Measurements from ENCODE around the gene CDC20.
A peak's percentile ranks its signal among the peaks of the same experiment; 100 is the strongest.

Gene CDC20

DNA sequence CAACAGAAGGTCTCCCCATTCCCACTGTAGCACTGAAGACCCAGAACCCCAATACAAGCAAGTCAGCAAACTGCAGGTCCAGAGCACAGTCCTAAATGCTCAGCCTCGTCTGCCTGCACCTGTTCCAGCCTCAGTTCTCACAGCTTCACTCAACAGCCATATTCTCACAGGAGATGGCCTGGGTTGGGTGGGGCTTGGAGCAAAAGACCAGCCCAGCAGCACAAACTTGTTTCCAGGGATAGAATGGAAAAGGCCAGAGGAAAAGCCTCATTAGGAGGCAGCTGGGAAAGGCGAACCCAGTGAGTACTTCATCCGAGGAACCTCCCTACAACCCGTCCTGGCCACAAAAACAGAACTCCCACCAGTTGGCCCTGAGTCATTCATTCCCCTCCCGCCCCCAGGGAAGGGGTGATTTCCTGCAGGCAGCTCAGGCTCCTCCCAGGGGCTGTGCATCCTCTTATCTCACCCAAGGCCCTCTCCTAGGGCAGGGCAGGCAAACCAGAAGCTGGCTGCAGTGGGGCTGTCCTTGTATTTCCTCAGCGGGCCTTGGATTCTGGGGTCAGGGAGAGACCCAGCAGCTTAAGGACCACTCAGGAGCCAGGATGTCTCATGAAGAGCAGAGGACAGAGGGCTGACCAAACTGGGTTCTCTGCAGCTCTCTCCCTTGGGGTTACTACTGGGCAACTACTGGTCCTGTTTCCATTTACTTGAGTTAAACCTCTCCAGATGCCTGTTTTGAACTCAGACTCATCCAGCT, 28.6 kb upstream of the CDC20 start:
- DNase-seq (ENCODE audit: low read depth): peak; percentile 12

DNA sequence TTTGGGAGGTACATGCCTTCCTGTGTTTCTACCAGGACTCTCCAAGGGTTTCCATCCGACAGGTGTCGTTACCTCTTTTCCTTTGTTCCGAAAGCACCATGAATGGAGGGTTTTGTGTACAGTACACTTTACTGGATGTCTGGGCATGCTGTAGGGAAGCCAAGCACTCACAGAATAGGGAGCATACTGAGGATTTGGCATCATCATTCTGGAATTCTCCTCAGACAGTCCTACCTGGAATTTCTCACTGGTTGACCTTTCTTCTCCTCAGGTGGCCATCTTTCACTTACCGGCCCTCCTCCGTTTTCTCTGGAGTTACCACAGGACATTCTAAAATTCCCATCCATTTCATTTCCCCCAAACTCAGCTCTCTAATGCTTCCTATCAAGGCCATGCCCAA, 27.1 kb upstream of the CDC20 start:
- no peak for DNase-seq (ENCODE audit: low read depth)

DNA sequence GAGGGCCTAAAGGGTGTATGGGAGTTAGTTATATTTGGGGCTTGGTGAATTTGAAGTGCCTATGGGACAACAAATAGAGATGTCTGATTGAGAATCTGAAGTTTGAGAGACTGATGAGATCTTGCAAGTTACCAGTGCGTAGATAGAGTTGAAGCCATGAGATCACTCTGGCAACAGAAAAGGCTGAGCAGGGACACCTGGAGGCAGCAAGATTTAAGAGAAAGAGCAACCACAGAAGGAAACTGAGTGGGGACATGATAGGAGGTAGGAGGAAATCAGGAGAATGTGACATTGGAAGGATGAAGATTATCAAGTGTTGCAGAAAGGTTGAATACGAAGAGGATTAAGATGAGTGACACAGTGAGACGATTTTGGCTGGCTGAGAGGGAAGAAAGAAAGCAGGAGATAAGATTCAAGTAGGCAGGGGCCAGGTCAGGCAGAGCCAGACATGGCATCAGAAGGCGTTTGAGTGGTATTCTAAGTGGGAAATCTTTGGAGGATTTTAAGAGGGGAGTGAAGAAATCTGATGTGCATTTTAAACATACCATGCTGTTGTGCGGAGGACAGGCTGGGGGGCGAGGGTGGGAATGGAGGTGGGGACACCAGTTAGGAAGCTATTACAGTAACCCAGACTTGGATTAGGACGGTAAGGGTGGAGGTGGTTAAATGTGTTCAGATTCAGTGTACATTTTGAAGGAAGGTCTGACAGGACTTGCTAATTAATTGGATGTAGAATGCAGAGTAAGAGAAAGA, 24.2 kb upstream of the CDC20 start:
- DNase-seq (ENCODE audit: low read depth): no peak

DNA sequence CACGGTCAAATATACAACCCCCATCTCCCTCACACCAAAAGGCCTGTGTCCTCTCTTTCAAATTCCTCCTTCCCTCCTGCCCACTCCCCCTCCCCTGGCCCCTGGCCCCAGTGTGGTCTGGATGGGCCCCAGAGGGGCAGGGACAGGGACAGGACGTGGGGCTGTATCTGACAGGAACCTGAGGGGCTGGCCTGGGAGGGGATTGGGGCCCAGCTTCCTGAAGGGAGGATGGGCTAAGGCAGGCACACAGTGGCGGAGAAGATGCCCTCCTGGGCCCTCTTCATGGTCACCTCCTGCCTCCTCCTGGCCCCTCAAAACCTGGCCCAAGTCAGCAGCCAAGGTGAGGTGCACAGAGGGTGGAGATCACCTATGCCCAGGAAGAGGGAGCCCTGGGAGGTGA, 21.2 kb upstream of the CDC20 start, which contains the start of gene MPL:
TSS of gene MPL (plus strand) at position 231 of the 400 bp plus-strand sequence. CDS start at position 262, 31 bp downstream.
- DNase-seq (ENCODE audit: low read depth): no peak

DNA sequence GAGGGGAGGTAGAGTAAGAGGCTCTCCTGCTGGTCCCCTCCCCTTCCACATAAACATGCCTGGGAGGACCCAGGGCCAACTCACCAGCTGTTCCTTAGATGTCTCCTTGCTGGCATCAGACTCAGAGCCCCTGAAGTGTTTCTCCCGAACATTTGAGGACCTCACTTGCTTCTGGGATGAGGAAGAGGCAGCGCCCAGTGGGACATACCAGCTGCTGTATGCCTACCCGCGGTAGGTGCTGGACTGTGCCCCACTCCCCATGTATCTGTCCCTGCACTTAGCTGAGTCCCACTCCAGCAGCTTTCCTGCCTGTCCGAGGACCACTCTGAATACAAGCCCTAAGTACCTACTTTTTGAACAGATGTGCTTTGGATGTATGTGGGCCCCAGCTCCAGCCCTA, 20.8 kb upstream of the CDC20 start:
- DNase-seq (ENCODE audit: low read depth): no peak

DNA sequence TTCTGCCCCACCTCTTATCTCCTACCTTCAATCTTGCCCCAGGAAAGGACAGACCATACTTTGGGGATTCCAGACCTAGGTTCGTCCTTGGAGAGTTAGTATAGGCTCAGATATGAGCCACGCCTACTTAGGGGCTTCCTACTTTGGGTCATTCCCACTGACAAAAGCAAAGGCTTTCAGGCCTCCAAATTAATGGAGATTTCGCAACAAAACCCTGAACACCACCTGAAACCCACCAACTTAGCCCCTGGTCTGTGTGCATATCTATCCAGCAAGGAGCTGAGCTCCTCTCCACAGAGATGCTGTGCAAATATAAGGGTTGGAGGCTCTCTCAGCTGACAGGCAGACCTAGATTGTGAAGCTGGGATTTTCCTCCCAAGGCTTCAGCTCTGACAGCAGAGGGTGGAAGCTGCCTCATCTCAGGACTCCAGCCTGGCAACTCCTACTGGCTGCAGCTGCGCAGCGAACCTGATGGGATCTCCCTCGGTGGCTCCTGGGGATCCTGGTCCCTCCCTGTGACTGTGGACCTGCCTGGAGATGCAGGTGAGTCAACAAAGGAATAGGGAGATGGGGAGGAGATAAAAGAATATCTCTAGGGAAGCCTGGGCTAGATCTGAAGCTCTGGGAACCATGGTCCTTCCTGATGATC, 19.1 kb upstream of the CDC20 start:
- no peak for DNase-seq (ENCODE audit: low read depth)

DNA sequence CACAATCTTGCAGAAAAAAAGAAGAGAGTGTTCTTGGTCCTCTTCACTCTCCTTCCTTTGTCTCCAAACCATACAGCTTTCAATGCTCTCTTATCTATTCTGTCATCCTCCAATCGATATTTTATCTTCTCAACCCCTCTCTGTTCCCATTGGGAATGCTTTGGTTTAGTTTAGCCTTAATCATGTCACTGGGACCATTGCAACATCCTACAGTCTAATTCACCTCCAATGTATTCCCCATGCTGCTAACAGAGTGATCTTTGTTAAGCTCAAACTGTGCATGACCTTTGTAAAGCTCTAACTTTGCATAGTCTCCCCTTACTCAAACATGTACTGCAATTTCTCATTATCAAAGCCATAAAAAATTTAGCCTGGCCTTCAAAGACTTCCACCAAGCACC, 18.2 kb upstream of the CDC20 start:
- no peak for DNase-seq (ENCODE audit: low read depth)

DNA sequence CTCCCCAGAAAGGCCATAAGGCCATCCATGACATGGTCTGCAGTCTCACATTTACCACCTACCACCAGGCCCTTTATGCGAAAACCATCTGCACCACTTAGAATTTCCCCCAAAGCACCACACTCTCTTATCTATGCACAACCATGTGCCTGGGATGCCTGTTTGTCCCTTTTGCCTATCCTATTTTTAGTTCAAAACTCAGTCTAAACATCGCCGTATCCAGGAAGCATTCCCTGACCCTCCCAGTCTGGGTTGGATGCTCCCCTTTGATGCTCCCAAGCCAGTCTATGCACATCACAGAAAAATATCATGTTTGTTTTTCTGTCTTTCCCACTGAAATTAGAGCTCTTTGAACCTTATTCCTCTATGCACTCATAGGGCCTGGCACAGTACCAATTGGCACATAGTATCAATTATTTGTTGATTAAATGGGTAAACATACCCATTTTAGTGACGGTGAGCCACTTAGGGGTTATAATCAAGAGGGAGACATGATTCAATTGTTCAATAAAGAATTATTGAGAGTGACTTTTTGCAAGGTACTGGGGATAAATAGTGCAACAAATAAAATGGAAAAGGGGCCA, 14.4 kb upstream of the CDC20 start:
- no peak for DNase-seq (ENCODE audit: low read depth)

GRCh38 chr1:43345120-43345519, 13.7 kb upstream of the CDC20 start:
- DNase-seq (ENCODE audit: low read depth): no peak

- no peak for DNase-seq (ENCODE audit: low read depth)
Observed at GRCh38 chr1:43346636-43347035, 12.1 kb upstream of the CDC20 start.

GRCh38 chr1:43348343-43348808, 10.4 kb upstream of the CDC20 start:
- no peak for DNase-seq (ENCODE audit: low read depth)

- DNase-seq (ENCODE audit: low read depth): peak; percentile 26
Observed at GRCh38 chr1:43348809-43349593, 9.8 kb upstream of the CDC20 start.

- no peak for DNase-seq (ENCODE audit: low read depth)
Observed at GRCh38 chr1:43349594-43350306, 9.0 kb upstream of the CDC20 start.

DNA sequence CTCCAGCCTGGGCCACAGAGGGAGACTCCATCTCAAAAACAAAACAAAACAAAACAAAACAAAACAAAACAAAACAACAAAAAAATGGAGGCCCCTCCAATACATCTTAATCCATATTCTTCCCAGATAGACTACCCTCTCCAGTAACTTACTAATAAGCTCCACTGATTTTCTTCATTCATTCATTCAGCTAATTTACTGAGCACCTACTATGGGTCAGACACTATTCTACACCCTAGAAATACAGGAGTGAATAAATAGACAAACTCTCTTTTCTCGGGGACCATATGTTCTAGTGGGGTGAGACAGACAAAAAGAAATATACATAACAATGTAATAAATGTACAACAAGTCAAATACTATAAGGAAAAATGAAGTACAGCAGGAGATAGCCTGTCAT, 7.8 kb upstream of the CDC20 start:
- DNase-seq (ENCODE audit: low read depth): no peak

- DNase-seq (ENCODE audit: low read depth): no peak
Observed at GRCh38 chr1:43351421-43352350, 7.1 kb upstream of the CDC20 start.

DNA sequence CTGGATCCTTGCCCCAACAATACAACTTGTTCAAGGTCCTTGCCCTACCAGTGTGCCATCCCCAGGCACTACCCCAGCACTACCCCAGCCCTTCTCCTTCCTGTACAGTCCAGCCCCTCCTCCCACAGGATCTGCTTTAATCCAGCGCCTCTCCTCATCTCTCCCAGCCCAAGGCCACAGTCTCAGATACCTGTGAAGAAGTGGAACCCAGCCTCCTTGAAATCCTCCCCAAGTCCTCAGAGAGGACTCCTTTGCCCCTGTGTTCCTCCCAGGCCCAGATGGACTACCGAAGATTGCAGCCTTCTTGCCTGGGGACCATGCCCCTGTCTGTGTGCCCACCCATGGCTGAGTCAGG, 6.5 kb upstream of the CDC20 start:
- DNase-seq (ENCODE audit: low read depth): no peak

DNA sequence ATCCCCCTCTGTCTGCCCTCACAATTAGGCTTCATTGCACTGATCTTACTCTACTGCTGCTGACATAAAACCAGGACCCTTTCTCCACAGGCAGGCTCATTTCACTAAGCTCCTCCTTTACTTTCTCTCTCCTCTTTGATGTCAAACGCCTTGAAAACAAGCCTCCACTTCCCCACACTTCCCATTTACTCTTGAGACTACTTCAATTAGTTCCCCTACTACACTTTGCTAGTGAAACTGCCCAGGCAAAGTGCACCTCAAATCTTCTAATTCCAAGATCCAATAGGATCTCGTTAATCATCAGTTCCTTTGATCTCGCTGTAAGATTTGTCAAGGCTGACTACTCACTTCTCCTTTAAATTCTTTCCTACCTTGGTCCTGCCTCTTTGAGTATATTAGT, 5.9 kb upstream of the CDC20 start:
- no peak for DNase-seq (ENCODE audit: low read depth)

DNA sequence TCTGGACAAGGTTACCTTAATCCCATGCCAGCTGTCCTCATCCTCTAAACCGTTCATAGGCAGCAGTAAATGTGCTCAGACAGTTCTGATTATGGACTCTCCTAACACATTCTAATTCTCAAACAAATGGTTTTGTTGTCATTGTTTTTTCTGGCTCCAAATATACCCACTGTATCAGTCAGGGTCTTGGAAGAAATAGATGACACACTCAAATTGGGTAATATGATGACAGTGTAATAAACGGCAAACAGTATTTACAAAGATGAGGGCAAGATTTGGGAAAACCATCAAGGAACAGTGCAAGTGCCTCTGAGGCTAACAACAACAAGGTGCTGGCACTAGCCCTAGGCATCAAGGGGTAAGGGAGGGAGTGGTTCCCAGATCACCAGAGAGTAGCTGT, 4.3 kb upstream of the CDC20 start:
- DNase-seq (ENCODE audit: low read depth): no peak

GRCh38 chr1:43354936-43355335, 3.8 kb upstream of the CDC20 start:
- no peak for DNase-seq (ENCODE audit: low read depth)

DNA sequence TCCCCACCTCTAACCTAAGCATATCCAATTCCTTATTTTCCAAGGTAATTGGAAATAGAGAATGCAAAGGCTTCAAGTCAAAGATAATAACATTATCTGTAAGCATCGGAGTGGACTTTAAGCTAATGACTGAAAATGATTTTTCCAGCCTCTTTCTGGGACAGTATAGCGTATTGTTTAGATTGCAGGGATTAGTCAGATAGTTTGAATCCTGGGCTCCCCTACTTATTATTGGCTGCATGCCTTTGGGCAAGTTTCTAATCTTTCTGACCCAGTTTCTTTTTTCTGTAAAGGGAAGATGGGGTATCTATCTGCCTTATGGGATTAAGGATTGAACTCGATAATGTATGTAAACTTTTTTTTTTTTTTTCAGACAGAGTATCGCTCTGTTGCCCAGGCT, 1.5 kb upstream of the CDC20 start:
- no peak for DNase-seq (ENCODE audit: low read depth)
